HepG2 (cell line): ENCODE data around the gene KCND3. TPM values are rescaled to one million over a fixed set of nuclear protein-coding genes. Genes with fewer than 3 reads are reported as not detected.

ENCODE experiments used
- ATAC-seq: fragments of 200-7000 bp; cut with Tn5 transposase; 3 replicates; pipeline ENCODE4 v1.9.1; 2020; ENCODE audit warnings: mild to moderate bottlenecking, moderate library complexity
- BruUV-seq: library from RNA; stranded (reverse); fragments of 400-500 nt; replicated peaks from 2 replicates; lab custom pipeline; 2021; lab: Mats Ljungman, UMichigan
- CTCF ChIA-PET: fragments of 300-600 bp; formaldehyde crosslinking; extraction: SDS; loops from one replicate; lab custom pipeline; 2021; ENCODE audit warnings: low total read pairs, inconsistent platforms, low intra/inter-chr PET ratio; lab: Yijun Ruan, JAX
- POLR2A ChIA-PET: fragments of 350-600 bp; sonication (Branson Sonifier 250); formaldehyde crosslinking; loops from one replicate; lab custom pipeline; 2020; ENCODE audit warnings: antibody characterized with exemption, inconsistent platforms; lab: Yijun Ruan, JAX
- DNase-seq: peaks from one replicate; pipeline ENCODE4 v3.0.0-alpha.2; 2015; ENCODE audit warnings: low spot score
- FAIRE-seq: peaks from 3 replicates; lab custom pipeline; 2011; peaks lifted over from hg19 to GRCh38; lab: Jason Lieb, UNC
- H2AFZ ChIP-seq: one replicate; pipeline ENCODE4 v1.6.1; 2011; ENCODE audit warnings: low read length, inconsistent platforms
- H3K27ac ChIP-seq: fragments of 300-600 bp; 3 replicates; pipeline ENCODE4 v1.8.0; 2011; ENCODE audit warnings: mixed run types, mild to moderate bottlenecking, mixed read lengths, low read length, inconsistent platforms; ENCODE audit not compliant: insufficient read depth; ENCODE audit errors: extremely low read length
- H3K27me3 ChIP-seq, 2 experiments: fragments of 200-600 bp in 1 of 2; 2 replicates in 1 of 2; 3 replicates in 1 of 2; pipeline versions ENCODE4 v1.6.0 to v1.8.0; 2011; ENCODE audit warnings: low read length in 2 of 2, mild to moderate bottlenecking in 2 of 2, moderate library complexity in 2 of 2, inconsistent platforms in 1 of 2; ENCODE audit not compliant: insufficient read depth in 2 of 2, control insufficient read depth in 1 of 2
- H3K36me3 ChIP-seq, 2 experiments: fragments of 200-600 bp in 1 of 2; replicated peaks in 1 of 2; 2 replicates in 1 of 2; 3 replicates in 1 of 2; pipeline versions ENCODE4 v1.5.1 to v1.8.0; 2011; ENCODE audit warnings: low read length in 2 of 2, inconsistent platforms in 1 of 2; ENCODE audit not compliant: insufficient read depth in 2 of 2, control insufficient read depth in 1 of 2
- H3K4me1 ChIP-seq: 2 replicates; pipeline ENCODE4 v1.5.1; 2012; ENCODE audit warnings: low read length, inconsistent platforms; ENCODE audit not compliant: insufficient read depth
- H3K4me2 ChIP-seq: 2 replicates; pipeline ENCODE4 v1.6.0; 2011; ENCODE audit warnings: low read depth, low read length, inconsistent platforms
- H3K4me3 ChIP-seq, 3 experiments: fragments of 200-600 bp in 1 of 3; sonication (generic), shearing (Covaris generic) in 1 of 3; replicated peaks in 1 of 3; 2 replicates each; pipeline ENCODE4 v1.5.1; 2011 to 2016; ENCODE audit warnings: low read length in 3 of 3, inconsistent platforms in 2 of 3, low read depth in 2 of 3, mild to moderate bottlenecking in 2 of 3, control low read depth in 1 of 3, mixed read lengths in 1 of 3; ENCODE audit not compliant: insufficient read depth in 1 of 3
- H3K79me2 ChIP-seq: one replicate; pipeline ENCODE4 v1.6.1; 2011; ENCODE audit warnings: low read length, inconsistent platforms; ENCODE audit not compliant: insufficient read depth
- H3K9ac ChIP-seq: 2 replicates; pipeline ENCODE4 v1.6.0; 2011; ENCODE audit warnings: mild to moderate bottlenecking, low read depth, low read length, inconsistent platforms; ENCODE audit not compliant: insufficient read depth
- H3K9me3 ChIP-seq: 2 replicates; pipeline ENCODE4 v1.5.1; 2012; ENCODE audit warnings: mild to moderate bottlenecking, low read length
- H4K20me1 ChIP-seq: 2 replicates; pipeline ENCODE4 v1.6.0; 2011; ENCODE audit warnings: inconsistent platforms, mild to moderate bottlenecking, low read length, moderate library complexity; ENCODE audit not compliant: insufficient read depth
- BRD4 ChIP-seq: sonication (generic); formaldehyde crosslinking; IDR thresholded peaks from 2 replicates; pipeline ENCODE4 v1.4.0; 2020; ENCODE audit warnings: missing genetic modification reagents
- CBX2 ChIP-seq, 2 experiments: fragments of 200-600 bp in 1 of 2; sonication (generic); formaldehyde crosslinking in 1 of 2; IDR thresholded peaks; 2 replicates each; pipeline versions ENCODE4 v1.7.0 to v1.8.1; 2018 to 2022; ENCODE audit warnings: low read depth in 2 of 2, low read length in 1 of 2, mild to moderate bottlenecking in 1 of 2, missing genetic modification reagents in 1 of 2
- CCAR2 ChIP-seq: fragments of 200-400 bp; formaldehyde crosslinking; optimal IDR thresholded peaks from 2 replicates; pipeline ENCODE3; 2018; ENCODE audit warnings: low read depth, mild to moderate bottlenecking, low read length, moderate library complexity
- CEBPB ChIP-seq: IDR thresholded peaks from 2 replicates; pipeline ENCODE4 v1.6.1; 2011; ENCODE audit warnings: low read depth, low read length, improper control_type of control experiment, borderline replicate concordance
- DZIP1 ChIP-seq: sonication (generic); formaldehyde crosslinking; IDR thresholded peaks from 2 replicates; pipeline ENCODE4 v1.5.0; 2020; ENCODE audit warnings: mild to moderate bottlenecking, missing genetic modification reagents
- ELF3 ChIP-seq: IDR thresholded peaks from 2 replicates; pipeline ENCODE4 v1.6.1; 2016; ENCODE audit warnings: missing genetic modification reagents, missing compliant biosample characterization
- MTA1 ChIP-seq: sonication (generic); formaldehyde crosslinking; IDR thresholded peaks from 2 replicates; pipeline ENCODE4 v1.4.0; 2020; ENCODE audit warnings: missing genetic modification reagents, mild to moderate bottlenecking, borderline replicate concordance
- MZF1 ChIP-seq: sonication (generic); formaldehyde crosslinking; IDR thresholded peaks from 2 replicates; pipeline ENCODE4 v1.8.1; 2023; ENCODE audit warnings: mild to moderate bottlenecking, missing genetic modification reagents, borderline replicate concordance
- PBX3 ChIP-seq: sonication (generic); formaldehyde crosslinking; IDR thresholded peaks from 2 replicates; pipeline ENCODE4 v1.8.1; 2023; ENCODE audit warnings: missing genetic modification reagents, inconsistent platforms, borderline replicate concordance
- RFXANK ChIP-seq: IDR thresholded peaks from 2 replicates; pipeline ENCODE4 v1.6.1; 2016
- SP140L ChIP-seq: sonication (generic); formaldehyde crosslinking; IDR thresholded peaks from 2 replicates; pipeline ENCODE4 v1.4.0; 2020; ENCODE audit warnings: missing genetic modification reagents, borderline replicate concordance
- ZNF274 ChIP-seq: sonication (generic); formaldehyde crosslinking; IDR thresholded peaks from 2 replicates; pipeline ENCODE4 v1.5.1; 2020; ENCODE audit warnings: mild to moderate bottlenecking, missing genetic modification reagents
- ZNF296 ChIP-seq: sonication (generic); formaldehyde crosslinking; conservative IDR thresholded peaks from 2 replicates; pipeline ENCODE4 v1.5.0; 2020; ENCODE audit warnings: mild to moderate bottlenecking, missing genetic modification reagents
- ZNF768 ChIP-seq: sonication (generic); formaldehyde crosslinking; IDR thresholded peaks from 2 replicates; pipeline ENCODE4 v1.4.0; 2020; ENCODE audit warnings: missing genetic modification reagents
- ZNF816 ChIP-seq: sonication (generic); formaldehyde crosslinking; IDR thresholded peaks from 2 replicates; pipeline ENCODE4 v1.8.0; 2022; ENCODE audit warnings: missing genetic modification reagents, mild to moderate bottlenecking, borderline replicate concordance
- WGBS: methylation state at CpG from one replicate; pipeline ENCODE4 v1.1.6; 2017; ENCODE audit warnings: low lambda C conversion rate; 5-methylcytosine and 5-hydroxymethylcytosine counted together
- in situ Hi-C: cut with HindIII; loops from 2 replicates; pipeline ENCODE4 v1.10.0; 2017; ENCODE audit warnings: low pct_unique_long_range_greater_than_20kb; ENCODE audit not compliant: extremely low pct_ligation_motif_present
- intact Hi-C: fragments of 100-400 bp; cut with micrococcal nuclease; formaldehyde crosslinking; loops from one replicate; pipeline ENCODE4 v1.10.0; 2022; ENCODE audit not compliant: unreplicated experiment
- polyA plus RNA-seq, 8 experiments: library from polyadenylated mRNA; depleted of rRNA in 3 of 8; stranded (reverse) in 7 of 8; unstranded in 1 of 8; fragments of >200 nt; fragmentation: Illumina TruSeq in 4 of 8; extraction: Trizol in 4 of 8; gene quantifications; 2 replicates each; pipeline versions ENCODE4 v1.2.1 to v1.2.3, GENCODE V29; 2011 to 2016; ENCODE audit warnings: low read depth in 4 of 8, missing spikeins in 1 of 8, mixed read lengths in 1 of 8; ENCODE audit not compliant: insufficient read depth in 1 of 8
- total RNA-seq, 5 experiments: library from RNA; depleted of rRNA; stranded (reverse); fragments of >200 nt; fragmentation: Illumina TruSeq; extraction: Trizol; gene quantifications; 2 replicates each; pipeline ENCODE4 v1.2.3, GENCODE V29; 2016; ENCODE audit warnings: low read depth in 1 of 5

Gene KCND3
- total and polyA plus RNA-seq, 2 of the 13 experiments (the other 11 are each of a cell fraction or from before 2014, with no cell fraction given) = 0.04 TPM; not detected in 1

GRCh38 chr1:111987502-111987901 is 2.0 kb downstream of the KCND3 start:
- Histone ChIP-seq H3K27me3 (peaks cover 4 to 48% of the 10 kb centered on the region in 2 experiments; a peak in 4 of 5 replicates), H3K9ac (no peak overlapping the region), H3K4me2 (no peak overlapping the region), H3K9me3 (no peaks in the 10 kb centered on the region), H3K79me2 (no peaks in the 10 kb centered on the region), H3K4me3 (no peak overlapping the region), H4K20me1 (0 out of 2 replicates have a peak, but pooled peaks cover 3% of the 10 kb centered on the region), H2AFZ (no peak overlapping the region), H3K4me1 (peaks cover 32% of the 10 kb centered on the region), H3K36me3 (no peaks in the 10 kb centered on the region), H3K27ac (no peak overlapping the region)
- ChIA-PET POLR2A (no interaction called here), CTCF (no interaction called here)
- TF ChIP-seq MTA1 (no peak), ZNF274 (CRISPR knock-in tag) (no peak), ZNF816 (CRISPR knock-in tag) (no peak), MZF1 (CRISPR knock-in tag) (no peak), ZNF768 (CRISPR knock-in tag) (no peak), CCAR2 (no peak), DZIP1 (CRISPR knock-in tag) (no peak), ELF3 (CRISPR knock-in tag) (no peak), SP140L (CRISPR knock-in tag) (no peak), ZNF296 (CRISPR knock-in tag) (no peak), BRD4 (no peak), CBX2 (IDR thresholded peaks at IDR 0.05; ENCODE audit: low read depth, low read length) (no peak), CBX2 (CRISPR knock-in tag; IDR thresholded peaks at IDR 0.05; ENCODE audit: low read depth) (no peak), RFXANK (CRISPR knock-in tag) (no peak), PBX3 (CRISPR knock-in tag) (no peak), CEBPB (no peak)
- in situ Hi-C loops = no loop called here
- FAIRE-seq = no peak
- 68% methylated on average over 4 of the region's 4 CpGs for WGBS
- no TSS peak for BruUV-seq
- ATAC-seq = no peak
- intact Hi-C loops = no loop called here
- no peak for DNase-seq
